MM.1S (cell line): ENCODE results near the gene CHSY1.

Experiments used
- DNase-seq: peaks from one replicate; pipeline ENCODE4 v3.0.0-alpha.2; 2015
- H2AFZ ChIP-seq: fragments of 300-600 bp; sonication (generic); 2 replicates; pipeline ENCODE4 v1.6.0; 2016; ENCODE audit warnings: antibody characterized with exemption, low read length
- H3F3A ChIP-seq: fragments of 300-600 bp; sonication (generic); 2 replicates; pipeline ENCODE4 v1.6.1; 2016; ENCODE audit warnings: mild to moderate bottlenecking, antibody characterized with exemption, low read length, moderate library complexity, mixed read lengths; ENCODE audit not compliant: insufficient read depth
- H3K27ac ChIP-seq: fragments of 300-600 bp; sonication (generic); 2 replicates; pipeline ENCODE4 v1.5.1; 2016; ENCODE audit warnings: mild to moderate bottlenecking, low read length
- H3K27me3 ChIP-seq: fragments of 300-600 bp; sonication (generic); replicated peaks from 2 replicates; pipeline ENCODE4 v1.6.0; 2016; ENCODE audit warnings: low read length; ENCODE audit not compliant: insufficient read depth
- H3K36me3 ChIP-seq: fragments of 300-600 bp; sonication (generic); replicated peaks from 2 replicates; pipeline ENCODE4 v1.6.1; 2016; ENCODE audit warnings: mild to moderate bottlenecking, low read length, mixed read lengths; ENCODE audit not compliant: insufficient read depth
- H3K4me1 ChIP-seq: fragments of 300-600 bp; sonication (generic); 2 replicates; pipeline ENCODE4 v1.6.1; 2016; ENCODE audit warnings: low read length, mixed read lengths
- H3K4me2 ChIP-seq: fragments of 300-600 bp; sonication (generic); 2 replicates; pipeline ENCODE4 v1.6.0; 2016; ENCODE audit warnings: low read depth, low read length
- H3K4me3 ChIP-seq: fragments of 300-600 bp; sonication (generic); 2 replicates; pipeline ENCODE4 v1.5.1; 2016; ENCODE audit warnings: low read length, mixed read lengths
- H3K79me2 ChIP-seq: fragments of 300-600 bp; sonication (generic); 2 replicates; pipeline ENCODE4 v1.6.1; 2016; ENCODE audit warnings: mixed run types, low read length, mixed read lengths
- H3K9ac ChIP-seq: fragments of 300-600 bp; sonication (generic); 2 replicates; pipeline ENCODE4 v1.6.1; 2016; ENCODE audit warnings: low read length, mixed read lengths
- H3K9me2 ChIP-seq: fragments of 300-600 bp; sonication (generic); replicated peaks from 2 replicates; pipeline ENCODE4 v1.6.1; 2016; ENCODE audit warnings: mild to moderate bottlenecking, low read length, mixed read lengths; ENCODE audit not compliant: insufficient read depth
- H3K9me3 ChIP-seq: fragments of 300-600 bp; sonication (generic); replicated peaks from 2 replicates; pipeline ENCODE4 v1.6.1; 2016; ENCODE audit warnings: mild to moderate bottlenecking, low read length, mixed read lengths; ENCODE audit not compliant: insufficient read depth
- H4K20me1 ChIP-seq: fragments of 300-600 bp; sonication (generic); 2 replicates; pipeline ENCODE4 v1.6.1; 2016; ENCODE audit warnings: mild to moderate bottlenecking, low read length, moderate library complexity, mixed read lengths; ENCODE audit not compliant: insufficient read depth
- CTCF ChIP-seq: fragments of 300-600 bp; sonication (generic); IDR thresholded peaks from 2 replicates; pipeline ENCODE4 v1.5.1; 2016; ENCODE audit warnings: antibody characterized with exemption, low read length, mixed read lengths
- EZH2 ChIP-seq: fragments of 300-600 bp; sonication (generic); optimal IDR thresholded peaks from 2 replicates; pipeline ENCODE3; 2017; ENCODE audit warnings: low read depth, mild to moderate bottlenecking, antibody characterized with exemption, low read length, mixed read lengths
- EZH2phosphoT487 ChIP-seq: fragments of 300-600 bp; sonication (generic); IDR thresholded peaks from 2 replicates; pipeline ENCODE4 v1.6.1; 2018; ENCODE audit warnings: antibody characterized with exemption, low read length

Gene CHSY1

GRCh38 chr15:101148881-101149664 lies 102.8 kb downstream of the CHSY1 start:
- Histone ChIP-seq H3K4me2 (peak overlapping the region; percentile 70; the same call in 1 of the 2 replicates), H3K4me3 (no peak overlapping the region), H3K9me3 (no peaks in the 10 kb centered on the region), H3K79me2 (peaks cover 12% of the 10 kb centered on the region), H3K27ac (peak overlapping the region; percentile 90; the same call in 1 of the 2 replicates), H3K27me3 (no peaks in the 10 kb centered on the region), H4K20me1 (no peaks in the 10 kb centered on the region), H3K9ac (no peak overlapping the region), H3F3A (peaks cover 35% of the 10 kb centered on the region), H2AFZ (no peak overlapping the region), H3K36me3 (no peaks in the 10 kb centered on the region), H3K4me1 (peaks cover 63% of the 10 kb centered on the region), H3K9me2 (no peaks in the 10 kb centered on the region)
- TF ChIP-seq EZH2phosphoT487 (no peak), CTCF (no peak), EZH2 (no peak)
- DNase-seq = no peak

- Histone ChIP-seq H3K9ac (peak overlapping the region; percentile 37), H3K27ac (peak overlapping the region; percentile 90), H2AFZ (no peak overlapping the region; the same call in 1 of the 2 replicates), H3K4me3 (peak overlapping the region; percentile 24), H3K36me3 (no peaks in the 10 kb centered on the region), H3K4me1 (peaks cover 63% of the 10 kb centered on the region), H3K79me2 (peaks cover 12% of the 10 kb centered on the region), H3K4me2 (peak overlapping the region; percentile 70), H3F3A (peaks cover 35% of the 10 kb centered on the region), H3K27me3 (no peaks in the 10 kb centered on the region), H4K20me1 (no peaks in the 10 kb centered on the region), H3K9me3 (no peaks in the 10 kb centered on the region), H3K9me2 (no peaks in the 10 kb centered on the region)
- no peak for TF ChIP-seq EZH2
- TF ChIP-seq CTCF = no peak
- no peak for TF ChIP-seq EZH2phosphoT487
- DNase-seq = peak; percentile 6
Observed at GRCh38 chr15:101148166-101148880, 103.5 kb downstream of the CHSY1 start.

- Histone ChIP-seq H3K4me1 (peaks cover 63% of the 10 kb centered on the region), H3K27me3 (no peaks in the 10 kb centered on the region), H3K4me3 (peak overlapping the region; percentile 24), H3F3A (peaks cover 35% of the 10 kb centered on the region), H4K20me1 (no peaks in the 10 kb centered on the region), H2AFZ (0 out of 2 replicates have a peak overlapping the region, but pooled peaks have one; percentile 6), H3K27ac (peak overlapping the region; percentile 90), H3K9me2 (no peaks in the 10 kb centered on the region), H3K4me2 (peak overlapping the region; percentile 70), H3K9ac (peak overlapping the region; percentile 37), H3K9me3 (no peaks in the 10 kb centered on the region), H3K79me2 (peaks cover 12% of the 10 kb centered on the region), H3K36me3 (no peaks in the 10 kb centered on the region)
- peak; percentile 77 for DNase-seq
- TF ChIP-seq CTCF = no peak
- TF ChIP-seq EZH2phosphoT487 = no peak
Observed at GRCh38 chr15:101147181-101147580, 104.7 kb downstream of the CHSY1 start.
